Measurements from ENCODE around the gene CALHM2. TPM values are rescaled to one million over a fixed set of nuclear protein-coding genes. Genes with fewer than 3 reads are reported as not detected.
A peak's percentile ranks its signal among the peaks of the same experiment; 100 is the strongest.

CALHM2 gene
- total RNA-seq, result 28.4 and 32.1 TPM in 2 replicates
- polyA plus RNA-seq, result 38.4 and 43.0 TPM in 2 replicates
- polyA plus RNA-seq (2011; cell fraction: cytosol; rRNA removed), result 28.2 and 32.1 TPM in 2 replicates
- 15.6 and 18.6 TPM in 2 replicates for polyA plus RNA-seq (2011; cell fraction: nucleus; rRNA removed)
- polyA plus RNA-seq (2012), result 15.6 and 21.4 TPM in 2 replicates
- polyA minus RNA-seq, result 18.9 and 24.6 TPM in 2 replicates
- 2.6 TPM for polyA minus RNA-seq (2011; cell fraction: cytosol; rRNA and poly(A)+ RNA removed)
- 9.0 and 12.1 TPM in 2 replicates for polyA minus RNA-seq (2011; cell fraction: nucleus; rRNA and poly(A)+ RNA removed)
- percentile 51 among the genes with signal in this experiment for Bru-seq, nascent RNA
- BruChase-seq, experiment 1, labeled RNA remaining after a 6-hour chase, result percentile 55 among the genes with signal in this experiment
- percentile 64 among the genes with signal in this experiment for BruChase-seq, experiment 2, labeled RNA remaining after a 2-hour chase
- long read RNA-seq, transcript CALHM2-201 (4 exons, 1,859 nt), result major isoform, 17 of 68 reads
- long read RNA-seq, transcript CALHM2-202 (4 exons, 1,843 nt), result minor isoform, 13 of 68 reads
- long read RNA-seq, partial matches to known transcripts, result 4 of 68 reads
- long read RNA-seq, other reads (novel, unspliced or antisense), result 34 of 68 reads

GRCh38 chr10:103451831-103452505, at the start of gene CALHM2:
TSS of gene CALHM2 (minus strand) at chr10:103452370. CDS start at chr10:103449941, 2,429 bp downstream.
- Histone ChIP-seq H3K4me1 (ENCODE audit: control insufficient read depth, extremely low read depth, insufficient read depth, low read length) (peaks cover 38% of the 10 kb centered on the region), H2AFZ (ENCODE audit: low read depth, low read length) (peak within 1 kb of the TSS; percentile 97), H3K4me2 (ENCODE audit: insufficient read depth, low read length) (peak within 1 kb of the TSS; percentile 86), H4K20me1 (replicated peaks; ENCODE audit: control insufficient read depth, extremely low read depth, insufficient read depth, low read length) (no peaks in the 10 kb centered on the region), H3K4me3 (replicated peaks in 1 of 3; ENCODE audit: insufficient read depth in 1 of 3, low read depth in 1 of 3, low read length in 3 of 3) (peak within 1 kb of the TSS; percentile 8 to 66 (median 55)), H3K79me2 (ENCODE audit: control insufficient read depth, insufficient read depth, low read length) (peaks cover 7% of the 10 kb centered on the region), H3K27me3 (ENCODE audit: control insufficient read depth in 2 of 2, insufficient read depth in 2 of 2, low read length in 2 of 2) (no peaks in the 10 kb centered on the region), H3K9me1 (replicated peaks; ENCODE audit: control insufficient read depth, extremely low read depth, insufficient read depth, low read length) (no peaks in the 10 kb centered on the region), H3K36me3 (ENCODE audit: control insufficient read depth in 2 of 2, extremely low read depth in 1 of 2, insufficient read depth in 2 of 2, low read length in 2 of 2) (peaks cover 5 to 13% of the 10 kb centered on the region in 2 experiments), H3K9me3 (replicated peaks; ENCODE audit: control insufficient read depth, insufficient read depth, low read length) (no peaks in the 10 kb centered on the region), H3K27ac (ENCODE audit: insufficient read depth, low read depth, low read length) (peak within 1 kb of the TSS; percentile 57), H3K9ac (replicated peaks; ENCODE audit: extremely low read depth, insufficient read depth, low read length) (peak within 1 kb of the TSS; percentile 32)
- ChIA-PET POLR2A (no interaction called here), CTCF (interaction anchor here (1.3 to 2.5 kb wide), 6 partner anchors 8 to 141 kb away, joined by 3 to 13 read pairs (median 4); no protein-coding TSS in a partner anchor)
- dilution Hi-C loops (cut with MboI; ENCODE audit: extremely low pct_ligation_motif_present, low sequenced_read_pairs), result no loop called here
- intact Hi-C loops (cut with micrococcal nuclease), result loop anchor here (2.0 kb wide), 1 partner anchor 31 kb away; no protein-coding TSS in a partner anchor
- FAIRE-seq (peak; percentile 88), DNase-seq (ENCODE audit: low read depth, low spot score) (peak; percentile 57)
- BruUV-seq (replicated peaks), result no TSS peak
- TF ChIP-seq POLR2AphosphoS5 (IDR thresholded peaks at IDR 0.05; ENCODE audit: insufficient read depth, low read depth, low read length) (no peak), CTCF (IDR thresholded peaks at IDR 0.05; ENCODE audit: extremely low read depth in 1 of 2, insufficient read depth in 1 of 2, low read depth in 1 of 2, low read length in 2 of 2) (no peak), GATA2 (IDR thresholded peaks at IDR 0.05; ENCODE audit: insufficient read depth, insufficient read length, low read depth, low read length) (no peak), POLR2A (IDR thresholded peaks at IDR 0.05; ENCODE audit: low read depth, low read length) (no peak), EZH2 (IDR thresholded peaks at IDR 0.05; ENCODE audit: borderline replicate concordance, low read depth, low read length, severe bottlenecking) (no peak)

All from endothelial cell of umbilical vein (primary cell).